ENCODE results near the gene TMA16. TPM values are rescaled to one million over a fixed set of nuclear protein-coding genes. Genes with fewer than 3 reads are reported as not detected.

Gene TMA16
- total and polyA plus RNA-seq, 2 of the 8 experiments (the other 6 are each of a cell fraction or from before 2014, with no cell fraction given) = 8.0 to 64.2 TPM

DNA sequence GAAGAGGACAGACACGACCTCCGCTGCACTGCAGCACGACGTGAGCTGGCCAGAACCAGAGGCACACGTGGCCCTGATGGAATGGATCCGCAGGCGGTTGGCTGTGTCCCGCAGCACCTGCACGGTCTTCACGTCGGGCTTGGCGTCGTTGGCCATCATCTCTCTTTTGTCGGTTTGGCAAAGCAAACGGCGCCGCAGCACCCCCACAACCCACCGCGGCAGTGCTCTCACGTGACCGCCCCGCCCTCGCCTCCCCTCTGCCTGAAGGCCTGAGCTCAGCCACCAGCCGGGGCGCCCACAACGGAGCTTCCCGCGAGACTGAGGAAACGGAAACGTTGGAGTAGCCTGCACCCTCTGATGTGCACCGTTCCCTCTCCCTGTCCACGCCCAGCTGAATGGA is 20.9 kb upstream of the TMA16 start, which contains the start of gene TKTL2:
TKTL2 (minus strand) TSS at position 179 of the 400 bp plus-strand sequence; CDS start at position 159, 20 bp downstream.
- Histone ChIP-seq H2BK15ac (ENCODE audit: low read length) (no peak within 1 kb of the TSS; the same call in 1 of the 2 replicates), H2BK5ac (ENCODE audit: low read depth, low read length) (no peak within 1 kb of the TSS; the same call in 1 of the 2 replicates), H3K23me2 (ENCODE audit: low read depth, low read length) (no peaks in the 10 kb centered on the region), H4K8ac (ENCODE audit: extremely low read depth, insufficient read depth, low read length) (no peak within 1 kb of the TSS), H3K4me2 (ENCODE audit: insufficient read depth in 1 of 2, low read depth in 2 of 2, low read length in 2 of 2) (no peak within 1 kb of the TSS), H3K79me2 (ENCODE audit: control insufficient read depth in 1 of 2, insufficient read depth in 2 of 2, low read length in 2 of 2) (no peaks in the 10 kb centered on the region; a peak in 1 of 4 replicates), H3K4me1 (replicated peaks in 1 of 4; ENCODE audit: control insufficient read depth in 3 of 4, insufficient read depth in 4 of 4, low read length in 3 of 4) (no peaks in the 10 kb centered on the region), H4K20me1 (replicated peaks in 1 of 2; ENCODE audit: control insufficient read depth in 1 of 2, insufficient read depth in 2 of 2, low read length in 2 of 2) (no peaks in the 10 kb centered on the region), H2AFZ (ENCODE audit: low read length) (peak within 1 kb of the TSS; percentile 85; the same call in 1 of the 2 replicates), H2BK12ac (ENCODE audit: low read depth, low read length) (no peak within 1 kb of the TSS), H3K27me3 (replicated peaks in 1 of 4; ENCODE audit: control insufficient read depth in 3 of 4, extremely low read depth in 1 of 4, insufficient read depth in 3 of 4, low read length in 3 of 4) (no peaks in the 10 kb centered on the region), H2BK120ac (replicated peaks; ENCODE audit: low read depth, low read length) (no peak within 1 kb of the TSS), H3K23ac (ENCODE audit: insufficient read length) (no peak within 1 kb of the TSS), H4K5ac (ENCODE audit: insufficient read length, low read depth, low read length) (no peak within 1 kb of the TSS), H2AK5ac (ENCODE audit: low read depth, low read length) (no peak within 1 kb of the TSS), H3K27ac (ENCODE audit: low read depth, low read length) (no peak within 1 kb of the TSS), H3K56ac (replicated peaks; ENCODE audit: insufficient read length, low read depth, low read length) (no peak within 1 kb of the TSS), H4K91ac (replicated peaks; ENCODE audit: insufficient read length, low read length) (no peak within 1 kb of the TSS), H3K36me3 (ENCODE audit: control insufficient read depth in 2 of 4, insufficient read depth in 4 of 4, low read length in 3 of 4) (no peaks in the 10 kb centered on the region), H3K14ac (ENCODE audit: insufficient read length) (no peak within 1 kb of the TSS), H3K9ac (replicated peaks in 1 of 4; ENCODE audit: extremely low read depth in 1 of 4, low read depth in 3 of 4, low read length in 3 of 4) (no peak within 1 kb of the TSS), H3K9me3 (ENCODE audit: insufficient read depth in 2 of 2, low read depth in 1 of 2, low read length in 1 of 2) (no peaks in the 10 kb centered on the region), H2BK20ac (ENCODE audit: low read length) (no peak within 1 kb of the TSS), H3K4me3 (ENCODE audit: extremely low read depth in 1 of 4, insufficient read depth in 2 of 4, low read depth in 3 of 4, low read length in 4 of 4) (no peak within 1 kb of the TSS), H3K79me1 (ENCODE audit: low read depth, low read length) (no peaks in the 10 kb centered on the region), H3K4ac (replicated peaks; ENCODE audit: insufficient read length, low read depth, low read length) (no peak within 1 kb of the TSS), H3K18ac (ENCODE audit: extremely low read depth, low read length) (no peak within 1 kb of the TSS)
- no peak for FAIRE-seq
- no peak for DNase-seq (ENCODE audit: low read depth in 1 of 2, low spot score in 2 of 2)
- 94% methylated on average over 31 of the region's 32 CpGs; no CpG with 5 or more reads in 1 of the 2 experiments for WGBS, 2 experiments (ENCODE audit: extremely low coverage in 1 of 2, insufficient coverage in 1 of 2, insufficient read length in 1 of 2, insufficient replicate concordance in 2 of 2, low coverage in 1 of 2, low lambda C conversion rate in 2 of 2, missing lambda C conversion rate in 1 of 2)
- TF ChIP-seq, protein P1, sequence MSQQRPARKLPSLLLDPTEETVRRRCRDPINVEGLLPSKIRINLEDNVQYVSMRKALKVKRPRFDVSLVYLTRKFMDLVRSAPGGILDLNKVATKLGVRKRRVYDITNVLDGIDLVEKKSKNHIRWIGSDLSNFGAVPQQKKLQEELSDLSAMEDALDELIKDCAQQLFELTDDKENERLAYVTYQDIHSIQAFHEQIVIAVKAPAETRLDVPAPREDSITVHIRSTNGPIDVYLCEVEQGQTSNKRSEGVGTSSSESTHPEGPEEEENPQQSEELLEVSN (IDR thresholded peaks at IDR 0.05) = no peak
- TF ChIP-seq KDM1A (IDR thresholded peaks at IDR 0.05; ENCODE audit: borderline replicate concordance, low read length) (no peak), BRCA1 (IDR thresholded peaks at IDR 0.05; ENCODE audit: low read depth, low read length) (no peak), POU5F1 (IDR thresholded peaks at IDR 0.05; ENCODE audit: low read depth, low read length) (no peak), GABPA (IDR thresholded peaks at IDR 0.05; ENCODE audit: borderline replicate concordance, insufficient read depth, low read length) (no peak), NRF1 (IDR thresholded peaks at IDR 0.05; ENCODE audit: low read depth, low read length) (no peak), RXRA (IDR thresholded peaks at IDR 0.05; ENCODE audit: insufficient read depth, low read depth, low read length) (no peak), HDAC6 (IDR thresholded peaks at IDR 0.05; ENCODE audit: low read depth, low read length) (no peak)
- CTCF ChIA-PET (ENCODE audit: partially characterized antibody) = interaction anchor here (1.3 to 1.4 kb wide), 2 partner anchors 74 to 117 kb away, joined by 3 read pairs; no protein-coding TSS in a partner anchor
- POLR2A ChIA-PET (ENCODE audit: partially characterized antibody) = interaction anchor here (1.4 kb wide), 1 partner anchor 21 kb away, joined by 5 read pairs; the partner anchor contains the start of gene TMA16
